GM13976 (cell line): ENCODE data around the gene TTC1.
A peak's percentile ranks its signal among the peaks of the same experiment; 100 is the strongest.

ENCODE experiments used
- DNase-seq: peaks from one replicate; pipeline ENCODE4 v3.0.0; 2012; ENCODE audit warnings: low spot score
- in situ Hi-C: fragments of 300-500 bp; cut with MboI; formaldehyde crosslinking; loops from one replicate; pipeline ENCODE4 v1.12.0; 2022; ENCODE audit warnings: low sequenced_read_pairs, mixed read lengths, inconsistent platforms; ENCODE audit not compliant: unreplicated experiment
- TF ChIP-seq, protein P1 (sequence below): IDR thresholded peaks from 2 replicates; pipeline ENCODE4 v1.5.1; 2012; ENCODE audit warnings: borderline replicate concordance, mild to moderate bottlenecking; ENCODE audit not compliant: insufficient read depth; ENCODE audit errors: extremely low read depth, missing control alignments, control extremely low read depth

Gene TTC1

DNA sequence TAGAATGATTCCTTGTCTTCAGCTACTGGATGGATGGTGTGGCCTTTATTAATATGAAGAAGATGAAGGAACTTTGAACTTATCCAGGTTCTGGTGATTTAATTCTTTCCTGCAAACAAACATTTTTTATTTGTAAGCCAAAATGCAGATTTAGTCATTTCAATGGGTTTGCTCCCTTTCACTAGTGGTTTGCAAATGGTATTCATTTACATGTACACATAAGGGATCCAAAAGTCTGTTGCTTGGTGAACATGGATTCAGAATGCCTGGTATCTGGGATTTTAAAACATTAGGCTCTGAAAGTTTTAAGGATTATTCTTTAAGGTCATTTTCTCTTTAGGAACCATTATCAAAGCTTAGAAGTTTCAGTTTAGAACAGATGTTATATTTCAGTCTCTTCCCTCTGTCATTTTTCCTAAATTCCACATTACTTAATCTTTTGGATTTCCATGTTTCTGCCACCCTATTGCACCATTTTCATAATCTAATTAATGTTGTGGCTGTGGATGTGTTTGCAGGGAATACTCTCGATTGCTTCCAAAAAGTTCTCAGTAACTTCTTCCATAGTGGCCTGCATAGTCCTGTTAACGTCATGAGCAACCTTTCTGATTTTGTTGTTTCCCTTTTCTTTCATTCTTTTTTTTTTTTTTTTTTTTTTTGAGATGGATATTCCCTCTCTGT, 10.1 kb downstream of the TTC1 start:
- no peak for DNase-seq
- TF ChIP-seq, protein P1, sequence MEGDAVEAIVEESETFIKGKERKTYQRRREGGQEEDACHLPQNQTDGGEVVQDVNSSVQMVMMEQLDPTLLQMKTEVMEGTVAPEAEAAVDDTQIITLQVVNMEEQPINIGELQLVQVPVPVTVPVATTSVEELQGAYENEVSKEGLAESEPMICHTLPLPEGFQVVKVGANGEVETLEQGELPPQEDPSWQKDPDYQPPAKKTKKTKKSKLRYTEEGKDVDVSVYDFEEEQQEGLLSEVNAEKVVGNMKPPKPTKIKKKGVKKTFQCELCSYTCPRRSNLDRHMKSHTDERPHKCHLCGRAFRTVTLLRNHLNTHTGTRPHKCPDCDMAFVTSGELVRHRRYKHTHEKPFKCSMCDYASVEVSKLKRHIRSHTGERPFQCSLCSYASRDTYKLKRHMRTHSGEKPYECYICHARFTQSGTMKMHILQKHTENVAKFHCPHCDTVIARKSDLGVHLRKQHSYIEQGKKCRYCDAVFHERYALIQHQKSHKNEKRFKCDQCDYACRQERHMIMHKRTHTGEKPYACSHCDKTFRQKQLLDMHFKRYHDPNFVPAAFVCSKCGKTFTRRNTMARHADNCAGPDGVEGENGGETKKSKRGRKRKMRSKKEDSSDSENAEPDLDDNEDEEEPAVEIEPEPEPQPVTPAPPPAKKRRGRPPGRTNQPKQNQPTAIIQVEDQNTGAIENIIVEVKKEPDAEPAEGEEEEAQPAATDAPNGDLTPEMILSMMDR = no peak
- in situ Hi-C loops = no loop called here

DNA sequence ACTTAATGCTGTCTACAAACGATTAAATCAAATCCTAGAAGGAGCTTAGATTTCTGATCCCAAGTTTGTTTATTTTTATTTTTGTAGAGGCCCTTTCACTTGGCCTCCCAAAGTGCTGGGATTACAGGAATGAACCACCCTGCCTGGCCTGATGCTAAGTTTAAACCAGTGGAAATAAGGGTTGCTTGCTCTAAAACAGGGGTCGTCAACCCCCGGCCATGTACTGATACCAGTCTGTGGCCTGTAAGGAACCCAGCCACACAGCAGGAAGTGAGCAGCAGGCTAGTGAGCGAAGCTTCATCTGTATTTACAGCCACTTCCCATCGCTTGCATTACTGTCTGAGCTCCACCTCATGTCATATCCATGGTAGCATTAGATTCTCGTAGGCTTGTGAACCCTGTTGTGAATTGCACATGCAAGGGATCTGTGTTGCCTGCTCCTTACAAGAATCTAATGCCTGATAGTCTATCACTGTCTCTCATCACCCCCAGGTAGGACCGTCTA, 11.4 kb downstream of the TTC1 start:
- DNase-seq = no peak
- TF ChIP-seq, protein P1 = no peak
- in situ Hi-C loops = loop anchor here (10.0 kb wide), 1 partner anchor 324 kb away; no protein-coding TSS in a partner anchor

DNA sequence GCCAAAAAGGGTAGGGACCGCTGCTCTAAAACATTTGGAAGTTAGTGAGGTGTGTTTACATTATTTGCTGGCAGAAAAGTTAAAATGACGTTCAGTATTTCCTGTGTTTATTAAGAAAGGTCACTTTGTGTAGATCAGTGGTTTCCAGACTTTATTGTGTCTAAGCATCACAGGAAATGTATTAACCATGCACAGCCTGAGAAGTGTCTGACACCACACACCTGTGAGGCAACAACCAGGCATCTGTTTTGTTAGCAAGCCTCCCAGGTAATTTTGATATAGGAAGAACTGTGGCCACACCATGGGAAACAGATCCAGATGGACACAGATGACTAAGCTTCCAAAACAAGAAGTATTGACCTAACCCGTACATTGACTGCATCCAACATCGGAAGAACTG, 12.0 kb downstream of the TTC1 start:
- in situ Hi-C loops = loop anchor here (10.0 kb wide), 1 partner anchor 324 kb away; no protein-coding TSS in a partner anchor
- DNase-seq = no peak
- TF ChIP-seq, protein P1 = no peak

DNA sequence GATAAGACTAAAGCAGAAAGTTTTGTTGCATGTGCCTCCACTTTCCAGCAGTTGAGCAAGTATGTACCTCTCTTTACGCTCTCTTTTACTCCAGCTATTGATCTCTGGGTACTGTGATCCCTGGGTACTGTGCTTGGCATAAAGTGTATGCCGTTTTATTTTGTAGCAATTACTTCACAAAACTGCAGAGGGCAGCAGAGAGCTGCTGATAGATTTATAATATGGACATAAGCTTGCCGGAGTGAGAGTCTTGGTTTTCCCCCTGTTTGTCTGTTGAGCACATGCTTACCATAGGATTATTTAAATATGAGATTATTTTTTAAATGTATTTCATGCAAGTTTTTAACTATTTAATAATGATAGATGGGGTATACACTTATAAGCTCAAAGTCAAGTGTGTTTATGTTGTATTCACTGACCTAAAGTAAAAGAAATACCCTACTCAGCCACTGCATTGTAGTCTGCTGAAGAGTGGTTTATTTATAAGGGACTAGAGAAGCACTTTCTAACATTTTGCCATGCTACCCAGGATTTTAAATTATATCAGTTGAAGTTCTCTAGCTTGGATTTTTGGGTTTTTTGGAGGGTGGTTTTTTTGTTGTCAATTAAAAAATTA, 13.0 kb downstream of the TTC1 start:
- TF ChIP-seq, protein P1 = peak; percentile 77
- in situ Hi-C loops = loop anchor here (10.0 kb wide), 1 partner anchor 323 kb away; no protein-coding TSS in a partner anchor
- peak; percentile 60 for DNase-seq

DNA sequence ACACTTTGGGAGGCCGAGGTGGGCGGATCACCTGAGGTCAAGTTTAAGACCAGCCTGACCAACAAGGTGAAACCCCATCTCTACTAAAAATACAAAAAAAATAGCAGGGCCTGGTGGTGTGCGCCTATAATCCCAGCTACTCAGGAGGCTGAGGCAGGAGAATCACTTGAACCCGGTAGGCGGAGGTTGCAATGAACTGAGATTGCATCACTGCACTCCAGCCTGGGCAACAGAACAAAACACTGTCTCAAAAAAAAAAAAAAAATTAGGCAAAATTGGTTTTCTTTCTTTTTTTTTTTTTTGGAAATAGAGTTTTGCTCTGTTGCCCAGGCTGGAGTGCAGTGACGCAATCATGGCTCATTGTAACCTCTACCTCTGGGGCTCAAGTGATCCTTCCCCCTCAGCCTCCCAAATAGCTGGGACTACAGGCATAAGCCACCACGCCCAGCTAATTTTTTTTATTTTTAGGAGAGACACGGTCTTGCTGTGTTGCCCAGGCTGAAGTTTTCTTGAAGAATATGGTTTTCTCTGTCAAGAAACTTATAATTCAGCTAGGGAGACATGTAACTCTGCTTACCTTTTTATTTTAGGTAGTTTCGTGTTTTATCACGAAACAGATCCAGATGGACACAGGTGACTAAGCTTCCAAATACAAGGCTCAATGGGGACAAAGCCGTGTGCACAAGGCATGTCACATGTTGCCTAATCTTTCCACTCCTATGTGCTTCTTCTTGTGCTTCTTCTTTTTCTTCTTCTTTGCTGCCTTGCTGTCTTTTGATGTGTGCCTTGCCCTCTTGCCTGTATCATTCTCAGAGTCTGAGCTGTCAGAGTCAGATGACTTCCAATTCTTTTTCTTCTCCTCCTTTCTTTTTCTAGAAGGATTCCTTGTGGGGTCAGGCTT, 14.3 kb downstream of the TTC1 start:
- TF ChIP-seq, protein P1 = no peak
- DNase-seq = no peak
- in situ Hi-C loops = loop anchor here (10.0 kb wide), 1 partner anchor 322 kb away; no protein-coding TSS in a partner anchor

DNA sequence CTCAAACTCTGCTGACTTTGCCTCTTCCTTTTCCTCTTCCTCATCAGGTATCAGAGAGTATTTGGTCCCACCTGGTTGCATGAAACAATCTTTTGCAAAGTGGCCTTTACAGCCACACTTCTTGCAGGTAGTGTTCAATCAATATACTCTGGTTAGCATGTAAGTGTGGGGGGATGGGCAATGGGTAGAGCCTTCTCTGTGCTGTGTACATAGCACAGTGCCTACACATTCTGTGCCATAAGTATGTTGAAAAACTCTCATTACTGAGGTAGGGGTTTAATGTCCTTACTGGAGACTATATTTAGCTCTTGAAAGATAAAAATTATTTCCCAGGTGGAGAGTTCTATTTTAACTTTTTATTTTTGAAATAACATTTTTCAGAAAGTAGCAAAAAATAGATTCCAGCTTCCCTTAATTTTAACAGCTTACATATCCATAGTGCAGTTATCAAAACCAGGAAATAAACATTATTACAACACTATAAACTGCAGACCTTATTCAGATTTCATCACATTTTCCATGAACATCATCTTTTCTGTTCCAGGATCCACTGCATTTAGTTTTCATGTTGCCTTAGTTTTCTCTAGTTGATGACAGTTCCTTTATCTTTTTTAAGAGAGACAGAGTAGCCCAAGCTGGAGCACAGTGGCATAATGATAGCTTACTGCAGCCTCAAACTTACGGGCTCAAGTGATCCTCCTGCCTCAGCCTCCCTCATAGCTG, 15.1 kb downstream of the TTC1 start:
- in situ Hi-C loops = loop anchor here (10.0 kb wide), 1 partner anchor 321 kb away; no protein-coding TSS in a partner anchor
- no peak for DNase-seq
- TF ChIP-seq, protein P1 = no peak
